OCI-LY1 (cell line): Measurements from ENCODE around the gene PWP2.

ENCODE experiments used
- H2AFZ ChIP-seq: fragments of 200-600 bp; sonication (generic), shearing (Covaris generic); 2 replicates; pipeline ENCODE4 v1.6.0; 2014; ENCODE audit warnings: antibody characterized with exemption, mild to moderate bottlenecking, low read length
- H3F3A ChIP-seq: fragments of 200-600 bp; sonication (generic), shearing (Covaris generic); 2 replicates; pipeline ENCODE4 v1.6.0; 2014; ENCODE audit warnings: mild to moderate bottlenecking, antibody characterized with exemption, low read length, moderate library complexity; ENCODE audit not compliant: insufficient read depth
- H3K27ac ChIP-seq: fragments of 200-600 bp; sonication (generic); 2 replicates; pipeline ENCODE4 v1.5.1; 2014; ENCODE audit warnings: low read length, mixed run types, mild to moderate bottlenecking, low read depth; ENCODE audit not compliant: poor library complexity, severe bottlenecking
- H3K27me3 ChIP-seq: fragments of 200-600 bp; sonication (generic); 2 replicates; pipeline ENCODE4 v1.6.0; 2014; ENCODE audit warnings: antibody characterized with exemption, mild to moderate bottlenecking, low read length, moderate library complexity; ENCODE audit not compliant: insufficient read depth
- H3K36me3 ChIP-seq: fragments of 200-600 bp; sonication (generic); 2 replicates; pipeline ENCODE4 v1.6.1; 2014; ENCODE audit warnings: mild to moderate bottlenecking, antibody characterized with exemption, low read length, moderate library complexity, mixed read lengths; ENCODE audit not compliant: insufficient read depth
- H3K4me1 ChIP-seq: fragments of 200-600 bp; sonication (generic); 2 replicates; pipeline ENCODE4 v1.5.1; 2014; ENCODE audit warnings: mild to moderate bottlenecking, low read length, moderate library complexity; ENCODE audit not compliant: insufficient read depth, severe bottlenecking
- H3K4me2 ChIP-seq: fragments of 200-600 bp; sonication (generic), shearing (Covaris generic); 2 replicates; pipeline ENCODE4 v1.6.1; 2014; ENCODE audit warnings: low read length
- H3K4me3 ChIP-seq: fragments of 200-600 bp; sonication (generic); 2 replicates; pipeline ENCODE4 v1.5.1; 2014; ENCODE audit warnings: low read length, low read depth, mild to moderate bottlenecking, mixed read lengths; ENCODE audit not compliant: poor library complexity, severe bottlenecking
- H3K79me2 ChIP-seq: fragments of 200-600 bp; shearing (Covaris generic); 2 replicates; pipeline ENCODE4 v1.6.1; 2016; ENCODE audit warnings: mixed run types, low read length, mixed read lengths; ENCODE audit not compliant: insufficient read depth
- H3K9ac ChIP-seq: fragments of 200-600 bp; sonication (generic), shearing (Covaris generic); 2 replicates; pipeline ENCODE4 v1.6.1; 2014; ENCODE audit warnings: mild to moderate bottlenecking, low read length, mixed read lengths
- H3K9me2 ChIP-seq: fragments of 200-600 bp; sonication (generic), shearing (Covaris generic); 2 replicates; pipeline ENCODE4 v1.6.1; 2014; ENCODE audit warnings: low read depth, mild to moderate bottlenecking, low read length, mixed read lengths
- H3K9me3 ChIP-seq: fragments of 200-600 bp; shearing (Covaris generic); 2 replicates; pipeline ENCODE4 v1.6.1; 2014; ENCODE audit warnings: low read length, mixed read lengths
- H4K20me1 ChIP-seq: fragments of 200-600 bp; sonication (generic), shearing (Covaris generic); 2 replicates; pipeline ENCODE4 v1.6.0; 2016; ENCODE audit warnings: mild to moderate bottlenecking, low read length; ENCODE audit not compliant: insufficient read depth
- CTCF ChIP-seq: fragments of 200-600 bp; sonication (generic), shearing (Covaris generic); IDR thresholded peaks from 2 replicates; pipeline ENCODE4 v1.5.1; 2017; ENCODE audit warnings: mild to moderate bottlenecking, antibody characterized with exemption, low read length, moderate library complexity, mixed read lengths
- EZH2 ChIP-seq: fragments of 200-600 bp; sonication (generic), shearing (Covaris generic); IDR thresholded peaks from 2 replicates; pipeline ENCODE4 v1.8.0; 2017; ENCODE audit warnings: borderline replicate concordance, mixed run types, mild to moderate bottlenecking, antibody characterized with exemption, low read length, moderate library complexity, mixed read lengths

Gene PWP2

GRCh38 chr21:44090325-44090724 lies 16.9 kb upstream of the PWP2 start:
- H3K4me3 ChIP-seq, result no peak overlapping the region
- no peak overlapping the region; the same call in 1 of the 2 replicates for H3K9ac ChIP-seq
- no peaks in the 10 kb centered on the region for H3F3A ChIP-seq
- no peak overlapping the region for H2AFZ ChIP-seq
- H3K79me2 ChIP-seq, result no peaks in the 10 kb centered on the region
- peak overlapping the region; percentile 88 for H3K27ac ChIP-seq
- H3K9me2 ChIP-seq, result no peaks in the 10 kb centered on the region
- TF ChIP-seq EZH2 (no peak), CTCF (no peak)
- H3K27me3 ChIP-seq, result no peaks in the 10 kb centered on the region
- no peaks in the 10 kb centered on the region for H3K9me3 ChIP-seq
- H3K4me1 ChIP-seq, result peaks cover 22% of the 10 kb centered on the region
- peak overlapping the region; percentile 0; the same call in 1 of the 2 replicates for H3K4me2 ChIP-seq
- H3K36me3 ChIP-seq, result peaks cover 61% of the 10 kb centered on the region
- H4K20me1 ChIP-seq, result no peaks in the 10 kb centered on the region

- Histone ChIP-seq H3K27me3 (no peaks in the 10 kb centered on the region), H3K79me2 (no peaks in the 10 kb centered on the region), H3K9me2 (no peaks in the 10 kb centered on the region), H3K36me3 (peaks cover 60% of the 10 kb centered on the region), H2AFZ (no peak overlapping the region), H4K20me1 (no peaks in the 10 kb centered on the region), H3K27ac (peak overlapping the region; percentile 88), H3K4me1 (peaks cover 22% of the 10 kb centered on the region), H3K9ac (no peak overlapping the region), H3K4me3 (no peak overlapping the region), H3K9me3 (no peaks in the 10 kb centered on the region), H3K4me2 (no peak overlapping the region), H3F3A (no peaks in the 10 kb centered on the region)
- no peak for TF ChIP-seq EZH2
- no peak for TF ChIP-seq CTCF
Observed at GRCh38 chr21:44092211-44092610, 15.0 kb upstream of the PWP2 start.

GRCh38 chr21:44093761-44094160 lies 13.4 kb upstream of the PWP2 start:
- no peaks in the 10 kb centered on the region for H3F3A ChIP-seq
- H3K27ac ChIP-seq, result no peak overlapping the region
- no peaks in the 10 kb centered on the region for H3K79me2 ChIP-seq
- H3K27me3 ChIP-seq, result no peaks in the 10 kb centered on the region
- peaks cover 46% of the 10 kb centered on the region for H3K36me3 ChIP-seq
- no peaks in the 10 kb centered on the region for H3K9me2 ChIP-seq
- H3K4me2 ChIP-seq, result no peak overlapping the region
- TF ChIP-seq EZH2 (no peak), CTCF (no peak)
- no peaks in the 10 kb centered on the region for H3K9me3 ChIP-seq
- no peak overlapping the region for H2AFZ ChIP-seq
- H4K20me1 ChIP-seq, result no peaks in the 10 kb centered on the region
- H3K9ac ChIP-seq, result no peak overlapping the region
- peaks cover 18% of the 10 kb centered on the region for H3K4me1 ChIP-seq
- no peak overlapping the region for H3K4me3 ChIP-seq
